Measurements from ENCODE around the gene API5.

API5 gene

DNA sequence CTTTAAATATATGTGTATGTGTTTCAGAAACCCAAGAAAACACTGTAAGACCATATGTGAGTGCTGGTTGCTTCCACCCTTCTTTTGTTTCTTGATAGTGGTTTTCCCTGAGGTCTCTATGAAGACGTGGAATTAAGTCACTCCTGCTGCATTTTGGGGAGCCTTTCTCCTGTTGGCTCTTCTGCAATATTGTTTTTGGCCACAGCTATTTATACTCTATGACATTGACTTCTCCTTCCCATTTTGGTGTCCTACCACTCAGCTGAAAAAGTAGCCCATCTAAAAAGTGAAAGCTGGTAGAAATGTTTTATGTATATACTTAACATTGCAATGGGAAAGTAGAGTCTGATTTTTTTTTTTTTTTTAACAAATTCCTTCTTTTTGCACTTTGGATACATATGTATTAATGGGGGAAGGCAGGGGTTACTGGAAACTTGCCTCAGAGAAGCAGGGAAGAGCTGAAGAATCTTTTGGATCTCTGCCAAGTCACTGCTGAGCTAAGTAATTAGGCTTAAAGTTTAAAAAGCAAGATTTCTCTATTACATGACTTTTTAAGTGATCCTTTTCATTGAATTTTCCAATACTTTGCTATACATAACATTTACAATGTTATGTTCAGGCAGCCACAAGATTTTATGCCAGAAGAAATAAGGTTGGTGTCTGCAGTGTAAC, 48.7 kb downstream of the API5 start:
- no peak for DNase-seq

DNA sequence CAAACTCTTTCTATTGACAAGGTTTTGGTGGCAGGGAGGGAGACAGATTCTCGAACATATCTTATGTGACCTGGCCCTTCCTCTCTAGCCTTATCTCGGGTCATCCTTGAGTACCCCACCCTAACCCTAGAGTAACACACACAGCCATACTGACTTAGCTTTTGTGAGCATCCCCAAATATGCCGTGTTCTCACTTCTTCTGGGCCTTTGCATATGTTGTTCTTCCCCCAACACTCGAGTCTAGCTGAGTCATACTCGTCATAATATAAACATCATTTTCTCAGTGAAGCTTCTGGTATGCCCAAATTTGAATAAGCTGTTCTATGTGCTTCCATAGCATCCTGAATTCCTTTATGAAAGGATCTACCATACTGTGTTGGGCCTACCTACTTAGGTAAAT, 54.9 kb downstream of the API5 start:
- DNase-seq = no peak

DNA sequence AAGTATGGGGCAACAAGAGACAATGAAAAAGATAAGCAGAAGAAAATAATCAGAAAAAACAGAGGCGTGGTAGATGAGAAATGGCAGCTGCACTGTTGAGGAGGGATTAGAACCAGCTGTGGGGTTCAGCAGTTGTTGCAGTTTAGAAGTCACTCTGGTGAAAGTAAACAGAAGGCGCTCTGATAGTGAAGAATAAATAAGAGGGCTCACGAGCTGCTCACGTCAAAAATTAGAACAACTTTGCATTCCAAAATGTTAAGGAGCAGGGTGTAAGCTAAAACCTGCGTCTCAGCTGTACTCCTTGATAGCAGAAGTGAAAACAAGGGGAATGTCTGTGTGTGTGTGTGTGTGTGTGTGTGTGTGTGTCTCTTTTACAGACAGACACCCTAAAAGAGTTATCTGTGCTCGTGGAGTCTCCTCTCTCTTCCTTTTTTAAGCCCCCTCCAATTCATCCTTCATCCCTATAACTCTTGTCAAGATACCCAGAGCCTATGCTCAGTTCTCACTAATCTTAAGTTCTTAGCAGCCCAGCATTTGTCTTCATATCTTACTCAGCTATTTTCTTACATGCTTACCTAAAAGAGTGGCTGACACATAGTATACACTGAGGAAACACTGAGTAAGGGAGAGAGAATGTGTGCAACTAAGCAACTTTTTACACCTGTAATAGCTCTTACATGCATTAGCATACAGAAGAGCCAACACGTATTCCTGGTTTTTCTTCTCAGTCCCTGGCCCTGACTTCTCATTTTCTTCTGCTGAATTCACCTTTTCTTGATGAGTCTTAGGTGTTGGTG, 55.8 kb downstream of the API5 start:
- no peak for DNase-seq

DNA sequence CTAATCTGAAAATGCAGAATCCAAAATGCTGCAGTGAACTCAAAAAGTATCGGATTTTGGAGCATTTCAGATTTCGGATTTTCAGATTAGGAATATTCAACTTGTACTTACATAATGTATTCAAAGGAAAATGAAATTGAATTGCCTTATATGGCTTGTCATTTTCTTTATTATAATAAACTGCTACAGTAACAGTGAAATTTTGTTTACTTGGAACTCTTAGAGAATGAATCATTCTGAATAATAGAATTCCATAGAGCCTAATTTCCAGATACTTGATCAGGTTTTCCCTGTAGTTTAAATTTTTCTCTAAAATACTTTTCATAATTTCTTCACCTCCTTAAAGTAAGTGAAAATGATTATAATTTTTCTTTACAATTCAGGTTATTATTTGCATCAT, 64.3 kb downstream of the API5 start:
- no peak for DNase-seq

DNA sequence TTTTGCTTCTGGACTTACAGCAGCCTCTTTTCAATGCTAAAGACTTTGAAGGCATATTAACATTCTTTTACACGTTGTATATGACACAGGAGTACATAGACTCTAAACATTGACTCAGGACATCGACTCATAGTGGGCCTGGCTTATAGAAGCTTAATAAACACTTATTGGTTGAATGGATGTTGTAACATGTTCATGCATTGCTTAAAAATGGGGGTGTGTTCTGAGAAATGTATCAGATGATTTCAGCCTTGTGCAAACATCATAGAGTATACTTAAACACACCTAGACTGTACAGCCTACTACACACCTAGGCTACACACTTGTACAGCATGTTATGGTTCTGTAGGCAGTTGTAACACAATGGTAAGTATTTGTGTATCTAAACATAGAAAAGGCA, 64.8 kb downstream of the API5 start:
- DNase-seq = no peak

DNA sequence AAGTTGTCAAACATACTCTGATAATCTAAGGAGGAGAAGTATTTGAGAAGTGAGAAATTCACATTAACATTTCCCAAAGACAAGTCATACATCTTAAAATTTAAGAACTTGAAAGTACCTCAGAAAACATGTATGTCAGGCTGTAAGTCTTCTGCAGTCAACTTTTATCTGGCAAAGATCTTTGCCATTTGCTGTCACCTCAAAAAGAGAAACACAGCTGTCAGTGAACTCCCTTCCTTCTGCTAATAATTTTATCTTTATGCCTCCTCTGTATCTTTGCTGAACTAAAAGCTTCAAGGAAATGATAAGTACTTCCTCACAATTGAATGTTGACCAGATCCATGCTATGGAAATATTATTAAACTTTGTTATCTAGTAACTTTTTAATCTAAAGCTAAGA, 65.6 kb downstream of the API5 start:
- DNase-seq = no peak

DNA sequence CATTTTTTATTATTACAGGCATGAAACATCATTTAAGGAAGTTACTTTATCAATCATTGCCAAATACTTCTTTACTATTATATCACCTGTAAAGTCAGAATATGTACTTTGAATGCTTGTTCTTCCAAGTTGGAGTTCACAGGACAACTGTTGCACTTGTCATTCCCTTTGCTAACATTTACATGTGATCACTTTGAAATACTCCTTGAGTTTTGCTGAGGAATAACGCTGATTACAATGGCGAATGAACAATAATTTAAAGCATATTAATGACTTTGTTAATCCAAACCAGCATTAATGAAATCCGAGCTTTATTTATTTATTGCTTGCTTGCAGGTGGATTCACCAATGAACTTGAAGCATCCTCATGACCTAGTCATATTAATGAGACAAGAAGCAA, 67.1 kb downstream of the API5 start:
- no peak for DNase-seq

DNA sequence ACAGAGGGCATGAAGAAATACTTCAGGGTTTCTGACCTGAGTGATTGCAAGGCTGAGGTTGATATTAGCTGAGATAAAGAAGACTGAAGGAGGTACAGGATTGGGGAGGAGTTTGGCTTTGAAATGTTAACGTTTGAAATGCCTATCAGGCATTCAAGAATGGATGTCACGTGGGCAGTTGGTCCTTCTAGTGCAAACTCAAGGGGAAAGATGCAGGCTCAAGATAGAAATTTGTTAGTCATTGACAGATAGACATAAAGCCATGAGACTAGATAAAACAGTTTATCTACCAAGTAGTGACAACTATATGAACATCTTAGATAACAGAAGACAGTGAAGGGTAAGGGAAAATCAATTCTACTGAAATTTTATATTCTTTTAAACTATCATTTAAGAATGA, 70.0 kb downstream of the API5 start:
- no peak for DNase-seq

DNA sequence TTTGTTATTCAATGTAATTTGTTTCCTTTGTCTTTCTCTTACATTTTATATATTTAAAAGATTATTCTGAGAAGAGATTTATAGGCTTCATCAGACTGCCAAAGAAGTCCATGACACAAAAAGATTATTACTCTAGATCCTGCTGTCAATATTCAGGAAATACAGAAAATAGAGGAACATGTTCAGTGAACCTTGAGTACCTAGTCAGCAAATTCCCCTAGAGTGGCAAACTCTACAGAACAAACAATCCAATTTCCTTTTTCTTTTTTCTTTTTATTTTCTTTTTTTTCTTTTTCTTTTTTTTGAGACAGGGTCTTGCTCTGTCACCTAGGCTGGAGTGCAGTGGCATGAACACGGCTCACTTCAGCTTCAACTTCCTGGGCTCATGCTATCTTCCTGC, 70.8 kb downstream of the API5 start:
- no peak for DNase-seq

DNA sequence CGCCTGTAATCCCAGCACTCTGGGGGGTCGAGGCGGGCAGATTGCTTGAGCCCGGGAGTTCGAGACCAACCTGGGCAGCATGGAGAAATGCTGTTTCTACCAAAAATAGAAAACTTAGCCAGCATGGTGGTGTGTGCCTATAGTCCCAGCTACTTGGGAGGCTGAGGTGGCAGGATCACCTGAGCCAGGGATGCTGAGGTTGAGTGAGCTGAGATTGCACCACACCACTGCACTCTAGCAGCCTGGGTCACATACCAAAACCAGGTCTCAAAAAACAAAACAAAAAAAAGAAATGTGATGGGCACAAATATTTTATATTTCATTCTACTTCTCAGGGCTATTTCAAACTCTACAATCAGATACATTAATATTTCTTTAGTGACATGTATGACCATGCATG, 72.6 kb downstream of the API5 start:
- DNase-seq = no peak

DNA sequence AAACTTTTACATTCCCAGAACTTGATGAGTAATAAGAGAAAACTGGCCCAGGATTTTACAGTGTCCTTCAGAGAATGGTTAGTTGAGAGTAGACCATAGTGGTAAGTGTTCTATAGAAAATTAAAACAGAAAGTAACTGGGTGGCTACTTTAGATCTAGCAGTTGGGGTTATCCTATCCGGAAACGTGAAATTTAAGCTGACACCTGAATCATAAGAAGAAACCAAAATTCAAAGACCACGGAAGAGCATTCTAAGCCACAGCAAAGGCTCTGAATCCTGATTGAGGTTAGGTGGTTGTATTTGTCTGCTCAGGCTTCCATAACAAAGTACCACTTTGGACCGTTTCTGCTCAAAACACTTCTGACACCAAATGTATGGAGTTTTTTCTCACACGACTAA, 80.9 kb downstream of the API5 start:
- DNase-seq = no peak

DNA sequence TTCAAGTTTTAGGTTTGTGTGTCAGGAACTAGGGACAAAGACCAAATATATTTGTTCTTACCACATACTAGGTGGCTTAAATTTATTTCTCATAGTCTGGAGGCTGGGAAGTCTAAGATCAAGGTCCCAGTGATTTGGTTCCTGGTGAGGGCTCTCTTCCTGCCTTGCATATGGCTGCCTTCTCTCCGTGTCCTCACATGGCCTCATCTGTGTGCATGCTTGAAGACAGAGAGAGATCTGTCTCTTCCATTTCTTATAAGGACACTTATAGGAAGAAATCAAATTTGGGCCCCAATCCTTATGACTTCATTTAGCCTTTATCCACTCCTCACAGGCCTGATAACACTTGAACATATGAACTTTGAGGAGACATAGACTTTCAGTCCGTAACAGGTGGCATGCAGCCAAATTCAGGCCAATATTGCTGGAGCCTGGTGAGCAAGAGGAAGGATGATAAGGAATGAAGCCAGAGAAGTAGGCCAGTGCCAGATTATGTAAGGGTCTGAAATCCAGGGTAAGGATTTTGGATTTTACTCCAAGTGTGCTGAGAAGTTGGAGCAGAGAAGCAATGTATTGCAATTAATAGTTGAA, 82.1 kb downstream of the API5 start:
- DNase-seq = no peak

Data from stimulated activated CD4-positive, alpha-beta T cell treated with anti-CD3 and anti-CD28 coated beads, Interleukin-12 subunit alpha, Interleukin-12 subunit beta, amount 100 ng/mL, for 4 hours (primary cell).